Sigmoid colon (tissue), 4 donors: ENCODE data around the gene DSCAM.

Source experiments
- EP300 ChIP-seq, 4 donors: sonication (generic); formaldehyde crosslinking; IDR thresholded peaks; one replicate each; pipeline ENCODE4 v1.6.1; 2017; ENCODE audit warnings: antibody characterized with exemption in 4 of 4
- POLR2A ChIP-seq, 2 donors: fragments of 450-650 bp; IDR thresholded peaks; one replicate each; pipeline ENCODE4 v1.6.1; 2016; ENCODE audit warnings: antibody characterized with exemption in 2 of 2, mild to moderate bottlenecking in 2 of 2, moderate library complexity in 2 of 2
- POLR2AphosphoS5 ChIP-seq, 4 donors: sonication (generic); formaldehyde crosslinking; IDR thresholded peaks; one replicate each; pipeline ENCODE4 v1.6.1; 2017; ENCODE audit warnings: antibody characterized with exemption in 4 of 4
- TF ChIP-seq, protein P1 (sequence below), 4 experiments: fragments of 450-650 bp in 3 of 4; fragments of 200-600 bp in 1 of 4; IDR thresholded peaks; one replicate each; pipeline ENCODE4 v1.5.1; 2016 to 2019; ENCODE audit warnings: antibody characterized with exemption in 4 of 4, mild to moderate bottlenecking in 3 of 4, moderate library complexity in 2 of 4

DNA sequence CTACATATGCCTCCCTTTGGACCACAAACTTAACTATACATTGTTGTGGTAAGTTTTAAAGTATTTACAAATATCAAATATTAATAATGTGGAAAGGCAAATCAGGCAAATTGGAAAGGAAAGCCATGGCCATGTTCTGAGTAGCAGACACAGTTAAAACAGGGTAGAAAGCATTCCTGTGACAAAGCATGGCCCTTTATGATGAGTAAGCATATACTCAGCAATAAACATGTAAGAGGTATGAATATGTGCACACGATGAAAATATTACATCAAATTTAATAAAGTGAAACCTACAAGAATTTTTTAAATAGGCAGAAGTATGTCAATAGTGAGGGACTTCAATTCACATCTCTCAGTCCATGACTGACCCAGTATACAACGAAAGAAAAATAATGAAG, 389.2 kb downstream of the DSCAM start:
- TF ChIP-seq POLR2AphosphoS5 (IDR thresholded peaks at IDR 0.05) (no peak), POLR2A (IDR thresholded peaks at IDR 0.05) (no peak), EP300 (IDR thresholded peaks at IDR 0.05) (no peak)
- TF ChIP-seq, protein P1, sequence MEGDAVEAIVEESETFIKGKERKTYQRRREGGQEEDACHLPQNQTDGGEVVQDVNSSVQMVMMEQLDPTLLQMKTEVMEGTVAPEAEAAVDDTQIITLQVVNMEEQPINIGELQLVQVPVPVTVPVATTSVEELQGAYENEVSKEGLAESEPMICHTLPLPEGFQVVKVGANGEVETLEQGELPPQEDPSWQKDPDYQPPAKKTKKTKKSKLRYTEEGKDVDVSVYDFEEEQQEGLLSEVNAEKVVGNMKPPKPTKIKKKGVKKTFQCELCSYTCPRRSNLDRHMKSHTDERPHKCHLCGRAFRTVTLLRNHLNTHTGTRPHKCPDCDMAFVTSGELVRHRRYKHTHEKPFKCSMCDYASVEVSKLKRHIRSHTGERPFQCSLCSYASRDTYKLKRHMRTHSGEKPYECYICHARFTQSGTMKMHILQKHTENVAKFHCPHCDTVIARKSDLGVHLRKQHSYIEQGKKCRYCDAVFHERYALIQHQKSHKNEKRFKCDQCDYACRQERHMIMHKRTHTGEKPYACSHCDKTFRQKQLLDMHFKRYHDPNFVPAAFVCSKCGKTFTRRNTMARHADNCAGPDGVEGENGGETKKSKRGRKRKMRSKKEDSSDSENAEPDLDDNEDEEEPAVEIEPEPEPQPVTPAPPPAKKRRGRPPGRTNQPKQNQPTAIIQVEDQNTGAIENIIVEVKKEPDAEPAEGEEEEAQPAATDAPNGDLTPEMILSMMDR (IDR thresholded peaks at IDR 0.05) = no peak
